Measurements from ENCODE around the gene AKR1C4.
"Not testable (repeated sequence)": the region's sequence is repeated elsewhere in the genome, so short reads cannot be mapped to it uniquely, and the experiment has no call there.

The AKR1C4 gene

DNA sequence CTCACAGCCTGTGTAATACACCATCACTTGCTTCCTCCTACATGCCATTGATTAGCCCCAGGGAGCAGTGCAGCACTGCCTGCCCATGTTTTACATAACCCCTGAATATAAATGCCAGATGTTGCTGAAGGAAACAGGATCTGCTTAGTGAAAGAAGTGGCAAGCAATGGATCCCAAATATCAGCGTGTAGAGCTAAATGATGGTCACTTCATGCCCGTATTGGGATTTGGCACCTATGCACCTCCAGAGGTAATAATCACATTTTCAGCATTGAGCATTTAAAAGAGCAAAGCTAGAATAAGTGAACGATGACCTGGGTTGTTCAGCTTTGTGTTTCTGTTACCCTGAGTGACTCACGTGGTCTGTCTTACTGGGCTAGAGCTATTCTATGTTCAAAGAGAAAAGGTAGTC, at the start of gene AKR1C4:
AKR1C4 (plus strand) TSS at position 136 of the 412 bp plus-strand sequence; CDS start at position 167, 31 bp downstream.
- DNase-seq (ENCODE audit: low read depth in 2 of 2): no peak

GRCh38 chr10:5146920-5147254, 49.8 kb upstream of the AKR1C4 start:
- DNase-seq (ENCODE audit: low read depth in 2 of 2): no peak

DNA sequence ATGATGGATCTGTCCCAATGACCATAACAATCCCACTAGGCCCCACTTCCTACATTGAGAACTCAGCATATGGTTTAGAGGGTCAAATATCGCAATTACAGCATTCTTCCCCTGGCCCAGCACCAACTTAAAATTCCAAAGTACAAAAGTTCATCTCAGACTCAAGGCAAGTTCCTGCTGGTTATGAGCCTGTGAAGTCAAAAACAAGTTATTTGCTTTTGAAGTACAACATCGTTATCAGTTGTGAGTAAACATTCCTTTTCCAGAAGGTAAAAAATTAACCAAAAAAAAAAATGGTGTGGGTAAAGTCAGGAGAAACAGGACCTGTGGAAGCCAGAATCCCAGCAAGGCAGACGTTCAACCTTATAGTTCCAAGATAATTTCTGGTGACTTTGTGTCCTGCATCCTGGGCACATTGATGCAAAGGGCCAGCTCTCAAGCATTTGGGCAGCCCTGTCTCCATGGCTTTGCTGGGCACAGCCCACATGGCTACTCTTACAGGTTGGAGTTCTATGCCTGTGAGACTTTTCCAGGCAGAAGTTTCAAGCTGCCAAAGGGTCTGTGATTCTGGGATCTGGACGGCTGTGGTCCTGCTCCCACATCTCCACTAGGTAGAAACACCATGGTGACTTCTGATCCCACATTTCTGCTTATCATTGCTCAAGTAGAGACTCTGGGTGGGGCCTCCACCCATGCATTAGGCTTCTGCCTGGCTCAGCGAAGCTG, 49.2 kb upstream of the AKR1C4 start:
- DNase-seq (ENCODE audit: low read depth in 2 of 2): no peak

GRCh38 chr10:5147981-5148677, 48.5 kb upstream of the AKR1C4 start:
- no peak for DNase-seq (ENCODE audit: low read depth in 2 of 2)

DNA sequence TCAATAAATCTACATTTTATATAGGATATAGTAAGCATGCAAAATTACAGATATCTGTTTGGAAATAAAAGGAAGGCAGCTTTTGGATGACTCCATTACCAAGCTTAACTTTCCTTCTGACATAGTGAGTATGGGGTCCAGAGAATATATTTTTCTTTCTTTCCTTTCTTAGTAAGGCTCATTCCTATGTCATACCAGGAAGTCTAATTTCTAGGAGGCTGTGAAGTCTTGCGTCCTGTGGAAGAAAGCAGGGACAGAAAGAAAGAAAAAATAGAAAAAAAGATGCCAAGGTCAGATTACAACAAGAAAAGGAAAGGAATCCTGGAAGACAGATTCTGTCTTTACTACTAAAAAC, 48.0 kb upstream of the AKR1C4 start:
- DNase-seq (ENCODE audit: low read depth in 2 of 2): no peak

- DNase-seq (ENCODE audit: low read depth in 2 of 2): no peak
These were observed 45.6 kb upstream of the AKR1C4 start for GRCh38 chr10:5151076-5151475.

DNA sequence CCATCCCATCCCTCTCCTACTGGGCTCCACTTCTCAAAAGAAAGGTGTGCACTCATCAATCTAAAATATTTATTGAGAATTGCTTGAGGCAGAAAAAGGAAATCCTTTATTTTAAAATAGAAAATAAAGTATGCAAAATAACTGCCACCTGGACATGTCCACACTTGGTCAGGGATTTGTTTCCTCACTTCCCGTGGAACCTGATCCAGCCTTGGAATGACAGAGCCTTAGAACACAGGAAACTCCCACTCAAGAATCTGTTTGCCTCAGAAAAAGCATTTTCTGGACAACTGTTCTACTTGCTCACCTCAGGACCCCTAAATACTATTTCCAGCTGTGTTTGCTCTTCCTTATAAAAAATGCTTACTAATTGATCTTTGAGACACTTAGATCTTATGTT, 40.7 kb upstream of the AKR1C4 start:
- DNase-seq (ENCODE audit: low read depth in 2 of 2): no peak

DNA sequence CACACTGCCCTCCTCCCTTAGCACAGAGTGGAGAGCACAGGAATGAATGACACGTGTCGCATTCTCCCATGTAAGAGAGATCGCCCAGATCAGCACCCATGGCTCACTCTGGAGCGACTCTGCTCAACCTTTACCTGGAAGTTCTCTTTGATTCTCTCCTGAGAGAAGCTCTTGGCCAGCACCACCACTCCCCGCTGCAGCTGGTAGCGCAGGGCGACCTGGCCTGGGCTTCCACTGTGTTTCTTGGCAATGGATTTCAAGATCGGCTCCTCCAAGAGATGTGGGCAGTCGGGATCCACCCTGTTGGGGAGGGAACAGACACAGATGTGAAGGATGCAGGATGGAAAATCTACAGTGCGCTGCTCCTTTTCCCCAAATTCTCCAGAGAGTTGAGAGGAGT, 39.1 kb upstream of the AKR1C4 start:
- DNase-seq (ENCODE audit: low read depth in 2 of 2): no peak

- DNase-seq (ENCODE audit: low read depth in 2 of 2): no peak
These were observed 37.5 kb upstream of the AKR1C4 start for GRCh38 chr10:5159126-5159525.

DNA sequence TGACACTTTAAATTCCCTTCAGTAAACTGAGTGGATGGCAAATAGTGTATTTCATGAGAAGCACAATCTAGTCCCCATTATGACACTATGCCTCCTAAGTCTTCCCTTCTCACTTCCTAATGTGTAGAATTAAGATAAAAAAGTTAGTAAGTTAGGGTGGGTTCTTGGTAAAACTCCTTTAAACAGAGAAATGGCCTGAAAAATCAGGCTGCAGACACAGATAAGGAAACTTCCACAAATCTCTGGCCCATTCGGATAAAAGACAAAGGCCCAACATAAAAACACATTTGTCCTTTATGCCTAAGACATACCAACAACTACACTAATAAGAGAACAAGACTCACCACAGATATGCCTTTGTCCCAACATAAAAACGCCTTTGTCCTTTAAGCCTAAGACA, 33.1 kb upstream of the AKR1C4 start:
- DNase-seq (ENCODE audit: low read depth in 2 of 2): no peak

GRCh38 chr10:5165738-5166137, 30.9 kb upstream of the AKR1C4 start:
- no peak for DNase-seq (ENCODE audit: low read depth in 2 of 2)

DNA sequence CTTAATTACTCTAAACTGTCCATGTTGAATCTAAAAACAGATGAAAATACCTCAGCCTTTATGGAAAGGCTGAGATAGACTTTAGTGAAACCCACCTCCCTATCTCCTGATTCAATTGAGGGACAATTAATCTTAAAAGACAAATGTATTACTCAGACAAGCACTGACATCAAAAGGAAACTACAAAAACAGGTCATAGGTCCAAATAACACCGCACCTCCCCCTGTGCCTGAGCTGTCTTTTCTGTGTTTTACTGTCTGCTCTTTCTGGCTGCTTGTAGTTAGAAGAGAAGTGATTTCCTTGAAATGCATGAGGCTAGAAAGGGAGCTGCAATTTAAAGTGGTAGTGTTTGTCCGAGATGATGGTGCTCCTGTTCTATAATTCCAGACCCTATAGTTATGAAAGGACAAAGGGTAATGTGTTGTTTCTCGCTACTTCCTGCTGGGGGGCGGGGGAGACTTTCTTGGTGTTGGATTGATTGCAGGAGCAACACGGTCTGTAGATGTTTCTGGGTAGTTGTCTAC, 27.7 kb upstream of the AKR1C4 start:
- DNase-seq (ENCODE audit: low read depth in 2 of 2): no peak

GRCh38 chr10:5175581-5175980, 21.1 kb upstream of the AKR1C4 start:
- not testable (repeated sequence) for DNase-seq (ENCODE audit: low read depth in 2 of 2)

DNA sequence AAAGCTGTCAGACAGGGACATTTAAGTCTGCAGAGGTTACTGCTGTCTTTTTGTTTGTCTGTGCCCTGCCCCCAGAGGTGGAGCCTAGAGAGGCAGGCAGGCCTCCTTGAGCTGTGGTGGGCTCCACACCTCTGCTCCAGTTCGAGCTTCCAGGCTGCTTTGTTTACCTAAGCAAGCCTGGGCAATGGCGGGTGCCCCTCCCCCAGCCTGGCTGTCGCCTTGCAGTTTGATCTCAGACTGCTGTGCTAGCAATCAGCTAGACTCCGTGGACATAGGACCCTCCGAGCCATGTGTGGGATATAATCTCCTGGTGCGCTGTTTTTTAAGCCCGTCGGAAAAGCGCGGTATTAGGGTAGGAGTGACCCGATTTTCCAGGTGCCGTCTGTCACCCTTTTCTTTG, 16.1 kb upstream of the AKR1C4 start:
- DNase-seq (ENCODE audit: low read depth in 2 of 2): not testable (repeated sequence)

- DNase-seq (ENCODE audit: low read depth in 2 of 2): no peak
These were observed 12.7 kb upstream of the AKR1C4 start for GRCh38 chr10:5183923-5184322.

GRCh38 chr10:5184987-5185775, 11.5 kb upstream of the AKR1C4 start, which contains the start of gene AKR1C8:
AKR1C8 (minus strand) TSS chr10:5185150; CDS start chr10:5185104, 46 bp downstream.
- DNase-seq (ENCODE audit: low read depth in 2 of 2): no peak

DNA sequence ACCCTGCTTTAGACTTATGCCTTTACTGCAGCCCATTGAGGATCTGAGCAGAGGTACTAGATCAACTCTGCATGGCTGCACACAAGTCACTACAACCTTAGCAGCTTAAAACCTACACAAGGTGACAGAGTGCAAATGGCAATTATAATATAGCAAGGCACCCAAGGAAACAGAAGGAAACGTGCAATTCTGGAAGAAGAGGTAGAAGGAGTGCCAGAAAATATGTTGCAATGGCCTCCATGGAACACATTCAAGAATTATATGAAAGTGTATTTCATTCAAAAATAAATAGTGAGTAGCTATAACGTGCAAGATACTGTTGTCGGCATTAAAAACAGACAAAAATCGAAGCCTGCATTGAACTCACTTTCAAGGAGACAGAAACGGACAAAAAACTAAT, 8.8 kb upstream of the AKR1C4 start:
- no peak for DNase-seq (ENCODE audit: low read depth in 2 of 2)

DNA sequence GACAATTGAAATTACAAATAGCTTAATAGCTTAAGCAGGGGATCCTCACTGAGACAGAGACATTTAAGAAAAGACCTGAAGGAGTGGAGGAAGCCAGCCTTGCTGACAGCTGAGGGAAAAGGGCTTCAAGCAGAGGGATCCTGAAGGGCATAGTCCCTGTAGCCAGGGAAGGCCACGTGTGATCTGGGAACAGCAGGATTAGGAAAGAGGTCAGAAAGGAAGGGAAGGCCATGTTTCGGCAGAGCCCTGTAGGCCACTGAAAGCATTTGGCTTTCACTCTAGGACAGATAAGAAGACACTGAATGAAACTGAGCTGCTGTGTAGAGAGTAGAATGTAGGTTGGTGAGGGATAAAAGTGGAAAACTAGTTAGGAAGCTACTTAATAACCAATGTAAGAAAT, 8.3 kb upstream of the AKR1C4 start:
- no peak for DNase-seq (ENCODE audit: low read depth in 2 of 2)

DNA sequence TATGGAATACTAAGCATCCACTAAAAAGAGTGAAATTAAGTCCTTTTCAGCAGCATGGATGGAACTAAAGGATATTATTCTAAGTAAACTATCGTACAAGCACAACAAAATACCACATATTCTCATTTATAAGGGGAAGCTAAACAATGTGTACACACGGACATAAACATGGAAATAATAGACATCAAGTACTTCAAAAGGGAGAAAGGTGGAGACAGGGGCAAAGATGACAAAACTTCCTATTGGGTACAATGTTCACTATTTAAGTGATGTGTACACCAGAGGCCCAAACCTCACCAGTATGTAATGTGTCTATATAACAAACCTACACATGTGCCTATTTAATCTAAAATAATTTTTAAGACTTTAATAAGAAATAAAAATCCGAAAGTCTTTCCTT, 2.2 kb upstream of the AKR1C4 start:
- DNase-seq (ENCODE audit: low read depth in 2 of 2): no peak

- DNase-seq (ENCODE audit: low read depth in 2 of 2): no peak
These were observed 786 bp upstream of the AKR1C4 start for GRCh38 chr10:5195727-5196374.

GRCh38 chr10:5198386-5198785, 1.7 kb downstream of the AKR1C4 start:
- DNase-seq (ENCODE audit: low read depth in 2 of 2): no peak

DNA sequence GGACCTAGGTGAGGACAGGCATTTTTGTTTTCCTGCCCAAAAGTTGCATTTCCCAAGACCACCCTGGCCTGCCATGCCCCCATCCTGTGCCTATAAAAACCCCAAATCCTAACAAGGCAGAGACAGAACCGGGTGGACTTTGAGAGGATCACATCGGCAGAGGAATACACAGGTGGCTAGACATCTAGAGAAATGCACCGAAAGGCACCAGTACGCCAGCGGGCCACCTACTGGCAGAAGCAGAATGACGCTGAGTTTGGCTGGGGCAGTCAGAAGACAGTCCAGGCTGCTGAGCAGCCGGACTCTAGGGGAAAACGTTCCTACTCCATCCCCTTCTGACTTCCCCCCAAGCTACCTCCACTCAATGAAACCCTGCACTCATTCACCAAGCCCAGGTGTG, 2.8 kb downstream of the AKR1C4 start:
- DNase-seq (ENCODE audit: low read depth in 2 of 2): no peak
